Measurements from ENCODE around the gene C7orf33. TPM values are rescaled to one million over a fixed set of nuclear protein-coding genes. Genes with fewer than 3 reads are reported as not detected.
"Not testable (repeated sequence)": the region's sequence is repeated elsewhere in the genome, so short reads cannot be mapped to it uniquely, and the experiment has no call there.

The C7orf33 gene
- total and polyA plus RNA-seq, 7 experiments from 2014 or later: not detected

- H3K4me3 ChIP-seq (ENCODE audit: low read length): no peak overlapping the region
- intact Hi-C loops (cut with micrococcal nuclease): loop anchor here in 1 of 2 donors (10.0 kb wide), 1 partner anchor 203 kb away; no protein-coding TSS in a partner anchor
- no peak overlapping the region for H3K4me3 Mint-ChIP-seq
Observed at GRCh38 chr7:148572067-148572522, 18.5 kb upstream of the C7orf33 start.

GRCh38 chr7:148573581-148573980 is 17.0 kb upstream of the C7orf33 start:
- ATAC-seq; H3K27me3 ChIP-seq (ENCODE audit: control insufficient read depth in 2 of 2, insufficient read depth in 2 of 2, low read length in 2 of 2); H3K4me1 ChIP-seq (ENCODE audit: control insufficient read depth in 2 of 2, insufficient read depth in 2 of 2, low read length in 2 of 2); H3K4me3 ChIP-seq (ENCODE audit: low read length); H3K27ac Mint-ChIP-seq; H3K4me3 Mint-ChIP-seq; POLR2A ChIA-PET; H3K9me3 ChIP-seq (ENCODE audit: control insufficient read depth in 2 of 3, low read length in 3 of 3); H3K9me3 Mint-ChIP-seq; DNase-seq; H3K36me3 ChIP-seq (ENCODE audit: control insufficient read depth in 2 of 3, insufficient read depth in 3 of 3, low read length in 3 of 3); H3K36me3 Mint-ChIP-seq; H3K27ac ChIP-seq (ENCODE audit: low read depth, low read length): not testable (repeated sequence)
- CTCF ChIA-PET: interaction anchor here (2.2 to 2.6 kb wide), 3 partner anchors 9 to 399 kb away, joined by 5 to 31 read pairs (median 10); no protein-coding TSS in a partner anchor
- intact Hi-C loops (cut with micrococcal nuclease): loop anchor here in 1 of 2 donors (10.0 kb wide), 1 partner anchor 201 kb away; no protein-coding TSS in a partner anchor
- Mint-ChIP-seq H3K27me3 (peaks cover 0 to 17% (median 0%) of the 10 kb centered on the region in 5 donors), H3K4me1 (peaks cover 0 to 17% (median 4%) of the 10 kb centered on the region in 7 donors)

More at GRCh38 chr7:148572067-148572522, 18.5 kb upstream of the C7orf33 start:
- Histone ChIP-seq H3K27ac (ENCODE audit: low read depth, low read length) (no peak overlapping the region), H3K27me3 (ENCODE audit: control insufficient read depth in 2 of 2, insufficient read depth in 2 of 2, low read length in 2 of 2) (no peaks in the 10 kb centered on the region), H3K4me1 (ENCODE audit: control insufficient read depth in 2 of 2, insufficient read depth in 2 of 2, low read length in 2 of 2) (peaks cover 0 to 4% of the 10 kb centered on the region in 2 donors), H3K36me3 (ENCODE audit: control insufficient read depth in 2 of 3, insufficient read depth in 3 of 3, low read length in 3 of 3) (no peaks in the 10 kb centered on the region), H3K9me3 (ENCODE audit: control insufficient read depth in 2 of 3, low read length in 3 of 3) (no peaks in the 10 kb centered on the region)
- Mint-ChIP-seq H3K4me1 (peaks cover 0 to 17% (median 4%) of the 10 kb centered on the region in 7 donors), H3K27ac (no peak overlapping the region), H3K27me3 (peaks cover 0 to 21% (median 0%) of the 10 kb centered on the region in 5 donors), H3K36me3 (no peaks in the 10 kb centered on the region), H3K9me3 (peaks cover 0 to 4% (median 0%) of the 10 kb centered on the region in 11 donors)
- CTCF ChIA-PET: interaction anchor here (1.1 kb wide), 1 partner anchor 394 kb away, joined by 3 read pairs; no protein-coding TSS in a partner anchor
- POLR2A ChIA-PET: no interaction called here
- DNase-seq (no peak), ATAC-seq (no peak)

GRCh38 chr7:148575640-148576411 is 14.7 kb upstream of the C7orf33 start:
- POLR2A ChIA-PET: interaction anchor here (0.7 to 2.0 kb wide), 2 partner anchors 384 to 387 kb away, joined by 3 to 6 read pairs; no protein-coding TSS in a partner anchor
- peaks cover 0 to 10% (median 4%) of the 10 kb centered on the region in 7 donors for H3K4me1 Mint-ChIP-seq
- Histone ChIP-seq H3K4me1 (ENCODE audit: control insufficient read depth in 2 of 2, insufficient read depth in 2 of 2, low read length in 2 of 2) (peaks cover 0 to 4% of the 10 kb centered on the region in 2 donors), H3K27me3 (ENCODE audit: control insufficient read depth in 2 of 2, insufficient read depth in 2 of 2, low read length in 2 of 2) (no peaks in the 10 kb centered on the region), H3K9me3 (ENCODE audit: control insufficient read depth in 2 of 3, low read length in 3 of 3) (no peaks in the 10 kb centered on the region), H3K36me3 (ENCODE audit: control insufficient read depth in 2 of 3, insufficient read depth in 3 of 3, low read length in 3 of 3) (no peaks in the 10 kb centered on the region), H3K27ac (ENCODE audit: low read depth, low read length) (no peak overlapping the region), H3K4me3 (ENCODE audit: low read length) (no peak overlapping the region)
- ATAC-seq: peak; percentile 90
- DNase-seq: peak; percentile 38 to 69 (median 56)
- no peaks in the 10 kb centered on the region for H3K36me3 Mint-ChIP-seq
- peaks cover 0 to 4% (median 0%) of the 10 kb centered on the region in 11 donors for H3K9me3 Mint-ChIP-seq
- intact Hi-C loops (cut with micrococcal nuclease): loop anchor here (1.0 to 10.0 kb wide), 13 partner anchors 53 to 514 kb away; partner anchors contain the start of genes CUL1 (in 1 of the 2) and ZNF786 (in 1 of the 2)
- no peak overlapping the region for H3K27ac Mint-ChIP-seq
- peak overlapping the region in 1 of 10 donors; percentile 43 for H3K4me3 Mint-ChIP-seq
- CTCF ChIA-PET: interaction anchor here (0.6 to 3.9 kb wide), 17 partner anchors 9 to 400 kb away, joined by 3 to 31 read pairs (median 5); partner anchors contain the start of gene CUL1
- H3K27me3 Mint-ChIP-seq: peaks cover 0 to 17% (median 0%) of the 10 kb centered on the region in 5 donors

- peaks cover 0 to 17% (median 6%) of the 10 kb centered on the region in 7 donors for H3K4me1 Mint-ChIP-seq
- Histone ChIP-seq H3K27me3 (ENCODE audit: control insufficient read depth in 2 of 2, insufficient read depth in 2 of 2, low read length in 2 of 2) (no peaks in the 10 kb centered on the region), H3K9me3 (ENCODE audit: control insufficient read depth in 2 of 3, low read length in 3 of 3) (no peaks in the 10 kb centered on the region), H3K36me3 (ENCODE audit: control insufficient read depth in 2 of 3, insufficient read depth in 3 of 3, low read length in 3 of 3) (no peaks in the 10 kb centered on the region), H3K4me3 (ENCODE audit: low read length) (no peak overlapping the region), H3K27ac (ENCODE audit: low read depth, low read length) (no peak overlapping the region), H3K4me1 (ENCODE audit: control insufficient read depth in 2 of 2, insufficient read depth in 2 of 2, low read length in 2 of 2) (peaks cover 0 to 4% of the 10 kb centered on the region in 2 donors)
- no peak overlapping the region for H3K27ac Mint-ChIP-seq
- no peaks in the 10 kb centered on the region for H3K36me3 Mint-ChIP-seq
- ChIA-PET POLR2A (no interaction called here), CTCF (no interaction called here)
- ATAC-seq (no peak), DNase-seq (no peak)
- H3K4me3 Mint-ChIP-seq: no peak overlapping the region
- peaks cover 0 to 4% (median 0%) of the 10 kb centered on the region in 5 donors for H3K27me3 Mint-ChIP-seq
- no peaks in the 10 kb centered on the region for H3K9me3 Mint-ChIP-seq
- intact Hi-C loops (cut with micrococcal nuclease): loop anchor here (5.0 to 10.0 kb wide), 3 partner anchors 77 to 195 kb away; no protein-coding TSS in a partner anchor
Observed at GRCh38 chr7:148579366-148579765, 11.2 kb upstream of the C7orf33 start.

GRCh38 chr7:148580446-148580845 is 10.1 kb upstream of the C7orf33 start:
- no peaks in the 10 kb centered on the region for H3K27me3 Mint-ChIP-seq
- POLR2A ChIA-PET: no interaction called here
- H3K27me3 ChIP-seq (ENCODE audit: control insufficient read depth in 2 of 2, insufficient read depth in 2 of 2, low read length in 2 of 2): no peaks in the 10 kb centered on the region
- ATAC-seq: no peak
- H3K4me3 Mint-ChIP-seq: no peak overlapping the region
- H3K36me3 ChIP-seq (ENCODE audit: control insufficient read depth in 2 of 3, insufficient read depth in 3 of 3, low read length in 3 of 3): no peaks in the 10 kb centered on the region
- H3K36me3 Mint-ChIP-seq: no peaks in the 10 kb centered on the region
- H3K4me1 ChIP-seq (ENCODE audit: control insufficient read depth in 2 of 2, insufficient read depth in 2 of 2, low read length in 2 of 2): peaks cover 0 to 4% of the 10 kb centered on the region in 2 donors
- CTCF ChIA-PET: no interaction called here
- H3K4me3 ChIP-seq (ENCODE audit: low read length): no peak overlapping the region
- peak overlapping the region in 1 of 9 donors; percentile 14 for H3K27ac Mint-ChIP-seq
- H3K9me3 ChIP-seq (ENCODE audit: control insufficient read depth in 2 of 3, low read length in 3 of 3): no peaks in the 10 kb centered on the region
- no peak for DNase-seq
- peaks cover 0 to 24% (median 6%) of the 10 kb centered on the region in 7 donors for H3K4me1 Mint-ChIP-seq
- no peak overlapping the region for H3K27ac ChIP-seq (ENCODE audit: low read depth, low read length)
- intact Hi-C loops (cut with micrococcal nuclease): no loop called here
- no peaks in the 10 kb centered on the region for H3K9me3 Mint-ChIP-seq

GRCh38 chr7:148581624-148582023 is 8.9 kb upstream of the C7orf33 start:
- Histone ChIP-seq H3K36me3 (ENCODE audit: control insufficient read depth in 2 of 3, insufficient read depth in 3 of 3, low read length in 3 of 3) (no peaks in the 10 kb centered on the region), H3K9me3 (ENCODE audit: control insufficient read depth in 2 of 3, low read length in 3 of 3) (no peaks in the 10 kb centered on the region), H3K27ac (ENCODE audit: low read depth, low read length) (no peak overlapping the region), H3K4me1 (ENCODE audit: control insufficient read depth in 2 of 2, insufficient read depth in 2 of 2, low read length in 2 of 2) (no peaks in the 10 kb centered on the region), H3K27me3 (ENCODE audit: control insufficient read depth in 2 of 2, insufficient read depth in 2 of 2, low read length in 2 of 2) (no peaks in the 10 kb centered on the region), H3K4me3 (ENCODE audit: low read length) (no peak overlapping the region)
- Mint-ChIP-seq H3K36me3 (no peaks in the 10 kb centered on the region), H3K27me3 (no peaks in the 10 kb centered on the region), H3K9me3 (no peaks in the 10 kb centered on the region), H3K27ac (no peak overlapping the region), H3K4me3 (no peak overlapping the region), H3K4me1 (peaks cover 0 to 14% (median 5%) of the 10 kb centered on the region in 7 donors)
- DNase-seq: no peak
- intact Hi-C loops (cut with micrococcal nuclease): no loop called here
- POLR2A ChIA-PET: interaction anchor here (0.6 kb wide), 2 partner anchors 81 to 387 kb away, joined by 3 read pairs; no protein-coding TSS in a partner anchor
- ATAC-seq: no peak
- CTCF ChIA-PET: interaction anchor here (0.9 kb wide), 1 partner anchor 139 kb away, joined by 3 read pairs; no protein-coding TSS in a partner anchor
